Inflammatory macrophage (primary cell): ENCODE data around the gene DCX.

Source experiments
- DNase-seq, 2 donors: peaks; one replicate each; pipeline ENCODE4 v3.0.0-alpha.2; 2020 to 2022
- total RNA-seq, 18 experiments: gene quantifications; one replicate each; lab custom pipeline; 2026; ENCODE audit warnings: mixed read lengths in 6 of 18, inconsistent platforms in 2 of 18; lab: John Stamatoyannopoulos, UW

The DCX gene
- total RNA-seq: 0 to 0.12 (median 0) reads per million in 18 experiments

GRCh38 chrX:111411983-111412382, at the start of gene DCX:
Gene DCX, minus strand, starts transcription at chrX:111412192. Its CDS starts 1,794 bp downstream, at chrX:111410398.
- no peak for DNase-seq

GRCh38 chrX:111460607-111461006, 48.6 kb upstream of the DCX start:
- no peak for DNase-seq

- peak in 1 of 2 donors; percentile 17 for DNase-seq
These were observed 35.3 kb upstream of the DCX start for GRCh38 chrX:111447298-111447697.

- peak; percentile 32 to 57 for DNase-seq
These were observed 33.5 kb upstream of the DCX start for GRCh38 chrX:111445485-111445884.

GRCh38 chrX:111444881-111445280, 32.9 kb upstream of the DCX start:
- no peak for DNase-seq

- peak; percentile 35 to 44 for DNase-seq
These were observed 32.0 kb upstream of the DCX start for GRCh38 chrX:111443946-111444345.

GRCh38 chrX:111442791-111443190, 30.8 kb upstream of the DCX start:
- DNase-seq: no peak

- no peak for DNase-seq
These were observed 23.5 kb upstream of the DCX start for GRCh38 chrX:111435469-111435868.

- DNase-seq: no peak
These were observed 19.0 kb upstream of the DCX start for GRCh38 chrX:111431001-111431400.

- DNase-seq: no peak
These were observed 435 bp downstream of the DCX start for GRCh38 chrX:111411557-111411956.

- no peak for DNase-seq
These were observed 1.4 kb downstream of the DCX start for GRCh38 chrX:111410590-111411078.

- no peak for DNase-seq
These were observed 2.7 kb downstream of the DCX start for GRCh38 chrX:111409326-111409725.

GRCh38 chrX:111407948-111408347, 4.0 kb downstream of the DCX start:
- no peak for DNase-seq

GRCh38 chrX:111402344-111402743, 9.6 kb downstream of the DCX start:
- no peak for DNase-seq

GRCh38 chrX:111395149-111395548, 16.8 kb downstream of the DCX start:
- no peak for DNase-seq

GRCh38 chrX:111394569-111394968, 17.4 kb downstream of the DCX start:
- no peak for DNase-seq

- DNase-seq: no peak
These were observed 24.4 kb downstream of the DCX start for GRCh38 chrX:111387470-111388070.

GRCh38 chrX:111386615-111387233, 25.3 kb downstream of the DCX start:
- no peak for DNase-seq

- DNase-seq: no peak
These were observed 25.9 kb downstream of the DCX start for GRCh38 chrX:111386077-111386476.

- no peak for DNase-seq
These were observed 29.7 kb downstream of the DCX start for GRCh38 chrX:111382277-111382676.

GRCh38 chrX:111376897-111377578, 35.0 kb downstream of the DCX start:
- DNase-seq: no peak

- no peak for DNase-seq
These were observed 35.5 kb downstream of the DCX start for GRCh38 chrX:111376486-111376885.

GRCh38 chrX:111375747-111376146, 36.2 kb downstream of the DCX start:
- DNase-seq: no peak

- no peak for DNase-seq
These were observed 39.9 kb downstream of the DCX start for GRCh38 chrX:111372086-111372485.
